T-helper 2 cell treated with Interferon-gamma antibody and Interleukin-4, amounts not matched to agents 5 μg/mL and 100 μg/mL, for 36 hours (primary cell): ENCODE data around the gene FLNB.

Experiments used
- DNase-seq: peaks from one replicate; pipeline ENCODE4 v3.0.0; 2021; ENCODE audit warnings: low spot score
- H3K27ac Mint-ChIP-seq: one replicate; pipeline ENCODE4 v1.8.0; 2021; ENCODE audit warnings: mild to moderate bottlenecking, mixed read lengths
- H3K27me3 Mint-ChIP-seq: one replicate; pipeline ENCODE4 v1.8.0; 2021; ENCODE audit warnings: low read depth, mixed read lengths
- H3K36me3 Mint-ChIP-seq: one replicate; pipeline ENCODE4 v1.8.0; 2021; ENCODE audit warnings: low read depth, mixed read lengths
- H3K4me1 Mint-ChIP-seq: one replicate; pipeline ENCODE4 v1.8.0; 2021; ENCODE audit warnings: low read depth, mixed read lengths
- H3K4me3 Mint-ChIP-seq: one replicate; pipeline ENCODE4 v1.8.0; 2022; ENCODE audit warnings: mild to moderate bottlenecking, moderate library complexity, mixed read lengths
- H3K9me3 Mint-ChIP-seq: one replicate; pipeline ENCODE4 v1.8.0; 2021; ENCODE audit warnings: mixed read lengths

FLNB gene

DNA sequence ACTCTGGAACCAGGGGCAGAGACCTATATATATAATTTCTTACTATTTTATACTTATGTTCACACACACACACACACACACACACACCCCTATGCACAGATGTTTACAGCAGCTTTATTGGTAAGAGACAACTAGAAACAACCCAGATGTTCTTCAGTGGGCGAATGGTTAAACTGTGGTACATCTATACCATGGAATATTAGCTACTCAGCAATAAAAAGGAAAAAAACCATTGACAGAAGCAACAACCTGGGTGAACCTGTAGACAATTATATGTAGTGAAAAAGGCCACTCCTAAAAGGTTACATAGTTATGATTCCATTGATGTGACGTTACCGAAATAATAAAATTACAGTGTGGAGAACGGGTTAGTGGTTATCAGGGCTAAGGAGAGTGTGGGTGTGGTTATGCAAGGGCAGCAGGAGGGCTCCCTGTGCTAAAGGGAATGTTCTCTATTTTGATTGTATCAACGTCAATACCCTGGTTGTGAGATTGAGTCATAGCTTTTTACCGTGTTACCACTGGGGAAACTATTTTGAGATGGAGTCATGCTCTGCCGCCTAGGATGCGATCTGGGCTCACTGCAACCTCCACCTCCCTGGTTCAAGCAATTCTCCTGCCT is 85.5 kb downstream of the FLNB start:
- no peak overlapping the region for H3K4me3 Mint-ChIP-seq
- no peaks in the 10 kb centered on the region for H3K4me1 Mint-ChIP-seq
- no peak for DNase-seq
- H3K27ac Mint-ChIP-seq, result no peak overlapping the region
- no peaks in the 10 kb centered on the region for H3K9me3 Mint-ChIP-seq
- H3K36me3 Mint-ChIP-seq, result peaks cover 15% of the 10 kb centered on the region
- H3K27me3 Mint-ChIP-seq, result no peaks in the 10 kb centered on the region

DNA sequence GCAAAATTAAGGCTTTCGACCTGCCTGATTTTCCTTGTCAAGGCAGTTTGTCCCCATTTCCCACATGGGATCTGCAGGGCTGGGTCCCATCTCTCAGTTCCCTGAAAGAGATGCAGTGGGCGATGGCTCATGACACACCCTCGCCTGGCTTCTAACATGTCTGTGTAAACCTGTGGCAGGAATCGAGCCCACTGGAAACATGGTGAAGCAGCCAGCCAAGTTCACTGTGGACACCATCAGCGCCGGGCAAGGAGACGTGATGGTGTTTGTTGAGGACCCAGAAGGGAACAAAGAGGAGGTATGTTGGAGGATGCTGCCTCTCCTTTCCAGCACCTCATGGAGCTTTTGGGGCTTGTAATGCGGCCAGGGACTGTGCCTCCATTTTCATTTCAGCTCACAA is 86.4 kb downstream of the FLNB start:
- no peaks in the 10 kb centered on the region for H3K27me3 Mint-ChIP-seq
- DNase-seq, result no peak
- H3K4me3 Mint-ChIP-seq, result no peak overlapping the region
- H3K4me1 Mint-ChIP-seq, result no peaks in the 10 kb centered on the region
- no peak overlapping the region for H3K27ac Mint-ChIP-seq
- no peaks in the 10 kb centered on the region for H3K9me3 Mint-ChIP-seq
- H3K36me3 Mint-ChIP-seq, result peaks cover 16% of the 10 kb centered on the region

DNA sequence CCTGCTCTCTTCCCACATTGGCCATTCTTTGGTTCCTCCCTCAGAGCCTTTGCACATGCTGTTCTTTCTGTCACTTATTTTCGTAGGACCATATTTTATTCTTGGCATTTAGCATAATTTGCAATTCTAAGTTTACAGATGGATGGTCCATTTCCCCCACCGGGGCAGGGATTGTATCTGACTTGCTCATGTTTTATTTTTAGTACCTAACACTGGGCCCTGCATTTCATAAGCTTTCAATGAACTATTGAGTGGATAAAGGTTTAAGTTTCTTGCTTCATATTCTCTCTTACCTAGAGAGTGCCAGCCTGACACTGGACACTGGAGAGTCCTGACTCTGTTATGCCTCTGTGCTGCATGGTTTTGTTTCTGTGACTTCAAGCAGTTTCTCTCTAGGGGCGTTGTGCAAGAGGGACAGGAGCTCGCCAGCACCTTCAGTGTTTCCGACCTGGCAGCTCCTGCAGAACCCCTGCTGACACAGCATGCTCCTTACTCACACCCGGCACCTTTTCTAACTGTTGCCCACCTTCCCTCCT is 87.4 kb downstream of the FLNB start:
- Mint-ChIP-seq H3K36me3 (peaks cover 18% of the 10 kb centered on the region), H3K27ac (no peak overlapping the region), H3K9me3 (no peaks in the 10 kb centered on the region), H3K27me3 (no peaks in the 10 kb centered on the region), H3K4me1 (no peaks in the 10 kb centered on the region), H3K4me3 (no peak overlapping the region)
- DNase-seq, result no peak

DNA sequence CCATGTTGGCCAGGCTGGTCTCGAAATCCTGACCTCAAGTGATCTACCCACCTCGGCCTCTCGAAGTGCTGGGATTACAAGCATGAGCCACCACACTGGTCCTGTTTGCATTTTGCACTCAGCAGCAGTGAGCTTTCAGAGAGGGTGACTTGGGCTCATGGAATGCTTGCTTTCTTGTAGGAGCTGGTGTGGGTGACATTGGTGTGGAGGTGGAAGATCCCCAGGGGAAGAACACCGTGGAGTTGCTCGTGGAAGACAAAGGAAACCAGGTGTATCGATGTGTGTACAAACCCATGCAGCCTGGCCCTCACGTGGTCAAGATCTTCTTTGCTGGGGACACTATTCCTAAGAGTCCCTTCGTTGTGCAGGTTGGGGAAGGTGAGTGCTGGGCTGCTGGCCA is 90.3 kb downstream of the FLNB start:
- no peaks in the 10 kb centered on the region for H3K27me3 Mint-ChIP-seq
- H3K9me3 Mint-ChIP-seq, result no peaks in the 10 kb centered on the region
- H3K36me3 Mint-ChIP-seq, result peaks cover 32% of the 10 kb centered on the region
- no peaks in the 10 kb centered on the region for H3K4me1 Mint-ChIP-seq
- no peak overlapping the region for H3K27ac Mint-ChIP-seq
- H3K4me3 Mint-ChIP-seq, result no peak overlapping the region
- DNase-seq, result no peak

DNA sequence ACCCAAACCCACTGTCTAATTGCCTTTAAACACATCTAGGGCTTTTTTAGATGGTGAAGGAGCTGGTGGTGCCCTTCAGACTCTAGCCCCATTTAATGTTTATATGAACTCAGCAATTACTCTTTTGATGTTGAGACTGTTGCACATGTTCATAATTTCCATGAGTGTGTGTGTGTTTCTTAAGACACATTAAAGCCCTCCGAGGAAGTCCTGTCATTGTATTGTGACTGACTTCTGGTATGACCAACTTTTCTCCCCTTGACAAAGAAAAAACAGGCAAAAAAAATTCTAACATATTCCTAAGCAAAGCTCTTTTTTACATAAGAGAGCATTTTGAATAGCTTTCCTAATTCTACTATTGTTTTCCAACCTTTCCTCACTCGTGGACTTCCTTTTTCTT is 91.6 kb downstream of the FLNB start:
- DNase-seq, result no peak
- Mint-ChIP-seq H3K36me3 (peaks cover 32% of the 10 kb centered on the region), H3K4me3 (no peak overlapping the region), H3K9me3 (no peaks in the 10 kb centered on the region), H3K4me1 (no peaks in the 10 kb centered on the region), H3K27ac (no peak overlapping the region), H3K27me3 (no peaks in the 10 kb centered on the region)

DNA sequence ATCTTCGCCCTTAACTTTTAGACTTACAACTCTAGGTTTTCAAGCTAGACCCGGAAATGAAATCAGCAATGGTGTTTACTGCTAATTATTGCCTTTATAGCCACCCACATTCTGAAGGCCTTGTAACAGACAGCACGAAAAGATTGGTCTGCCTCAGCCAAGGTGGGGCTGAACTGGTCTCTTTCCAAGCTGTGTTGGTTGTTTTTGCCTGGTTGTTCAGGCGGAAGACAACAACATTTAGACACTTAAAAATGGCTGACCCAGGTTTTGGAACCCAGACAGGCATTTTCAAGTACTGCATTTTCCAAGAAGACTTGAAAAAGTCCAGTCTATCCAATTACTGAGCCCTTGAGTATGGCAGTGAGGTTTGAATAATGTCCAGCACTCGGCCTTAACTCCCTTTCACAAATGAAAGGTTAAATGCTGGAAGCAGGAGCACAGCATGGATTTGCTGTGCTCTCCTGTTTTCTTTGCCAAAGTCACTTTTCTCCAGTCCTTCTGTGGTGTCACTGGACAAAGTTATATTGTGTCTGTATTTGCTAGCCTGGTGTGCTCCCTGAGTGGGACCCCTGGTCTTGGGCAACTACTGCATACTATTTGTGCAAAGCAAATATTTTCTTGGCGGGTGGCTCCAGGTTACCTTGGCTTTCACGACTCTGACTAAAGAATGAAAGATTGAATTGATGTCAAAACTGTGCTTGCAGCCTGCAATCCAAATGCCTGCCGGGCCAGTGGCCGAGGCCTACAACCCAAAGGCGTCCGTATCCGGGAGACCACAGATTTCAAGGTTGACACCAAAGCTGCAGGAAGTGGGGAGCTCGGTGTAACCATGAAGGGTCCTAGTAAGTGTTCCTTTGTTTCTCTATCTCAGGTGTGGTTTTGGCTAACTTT is 93.5 kb downstream of the FLNB start:
- Mint-ChIP-seq H3K27me3 (no peaks in the 10 kb centered on the region), H3K4me1 (no peaks in the 10 kb centered on the region), H3K4me3 (no peak overlapping the region), H3K9me3 (no peaks in the 10 kb centered on the region), H3K36me3 (peaks cover 33% of the 10 kb centered on the region), H3K27ac (no peak overlapping the region)
- no peak for DNase-seq

DNA sequence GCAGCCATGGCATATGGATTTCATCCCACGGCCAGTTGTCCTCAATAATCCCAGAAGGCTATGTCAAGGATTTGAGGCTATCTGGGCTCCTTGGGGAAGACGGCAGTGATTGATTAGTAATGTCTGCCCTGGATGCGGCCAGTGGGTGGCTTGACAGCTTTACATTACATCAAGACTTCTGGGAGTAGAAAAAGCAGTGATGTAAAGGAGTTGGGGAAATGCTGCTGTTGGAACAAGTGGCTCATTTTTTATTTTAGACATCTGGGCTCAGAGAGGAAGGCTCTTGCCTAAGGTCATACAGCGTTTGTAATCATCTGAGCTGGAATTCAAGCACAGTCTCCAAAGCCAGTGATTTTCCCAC is 94.1 kb downstream of the FLNB start:
- H3K4me3 Mint-ChIP-seq, result no peak overlapping the region
- H3K36me3 Mint-ChIP-seq, result peaks cover 35% of the 10 kb centered on the region
- no peaks in the 10 kb centered on the region for H3K9me3 Mint-ChIP-seq
- H3K27me3 Mint-ChIP-seq, result no peaks in the 10 kb centered on the region
- H3K27ac Mint-ChIP-seq, result no peak overlapping the region
- no peak for DNase-seq
- H3K4me1 Mint-ChIP-seq, result no peaks in the 10 kb centered on the region

DNA sequence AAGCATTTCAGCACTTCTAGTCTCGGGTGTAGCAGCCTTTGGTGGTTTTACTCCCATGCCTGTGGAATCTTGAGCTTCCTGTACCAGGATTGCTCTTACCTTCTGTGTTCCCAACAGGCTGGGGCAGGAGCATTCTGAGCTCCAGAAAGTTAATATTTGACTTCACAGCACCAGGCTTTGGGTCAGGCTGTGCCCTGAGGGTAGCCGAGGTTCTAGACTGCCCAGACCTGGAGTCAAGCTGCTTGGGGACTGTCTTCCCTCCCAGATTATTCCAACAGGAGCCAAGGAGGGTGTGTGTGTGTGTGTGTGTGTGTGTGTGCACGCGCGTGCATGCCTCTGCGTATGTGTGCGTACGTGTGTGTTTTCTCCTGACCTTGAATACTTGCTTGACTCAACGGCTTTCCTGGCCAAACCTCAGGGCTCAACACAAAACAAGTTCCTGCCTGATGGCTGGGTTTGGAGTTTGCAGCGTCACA is 94.8 kb downstream of the FLNB start:
- DNase-seq, result no peak
- Mint-ChIP-seq H3K9me3 (no peaks in the 10 kb centered on the region), H3K4me1 (no peaks in the 10 kb centered on the region), H3K36me3 (peaks cover 34% of the 10 kb centered on the region), H3K27ac (no peak overlapping the region), H3K4me3 (no peak overlapping the region), H3K27me3 (no peaks in the 10 kb centered on the region)

DNA sequence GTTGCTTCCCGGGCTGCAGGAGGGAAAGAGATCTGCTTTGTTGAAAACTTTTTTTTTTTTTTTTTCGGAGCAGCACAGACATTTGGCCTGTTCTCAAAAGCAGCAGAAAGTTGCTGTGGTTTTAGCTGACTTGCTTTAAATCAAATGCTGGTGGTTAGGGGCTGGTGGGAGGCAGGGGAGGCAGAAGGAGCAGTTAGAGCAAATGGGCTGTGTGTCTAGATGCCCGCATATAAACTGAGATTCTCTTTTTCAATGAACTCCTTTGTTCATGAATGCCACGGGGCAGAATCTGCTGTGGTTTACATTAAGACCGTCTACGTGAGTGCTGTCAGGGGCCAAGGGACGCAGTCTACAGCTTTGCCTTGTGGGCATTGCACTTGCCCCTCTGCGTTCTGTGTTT is 95.9 kb downstream of the FLNB start:
- no peak for DNase-seq
- Mint-ChIP-seq H3K9me3 (no peaks in the 10 kb centered on the region), H3K4me3 (no peak overlapping the region), H3K27me3 (no peaks in the 10 kb centered on the region), H3K4me1 (no peaks in the 10 kb centered on the region), H3K36me3 (peaks cover 31% of the 10 kb centered on the region), H3K27ac (no peak overlapping the region)

DNA sequence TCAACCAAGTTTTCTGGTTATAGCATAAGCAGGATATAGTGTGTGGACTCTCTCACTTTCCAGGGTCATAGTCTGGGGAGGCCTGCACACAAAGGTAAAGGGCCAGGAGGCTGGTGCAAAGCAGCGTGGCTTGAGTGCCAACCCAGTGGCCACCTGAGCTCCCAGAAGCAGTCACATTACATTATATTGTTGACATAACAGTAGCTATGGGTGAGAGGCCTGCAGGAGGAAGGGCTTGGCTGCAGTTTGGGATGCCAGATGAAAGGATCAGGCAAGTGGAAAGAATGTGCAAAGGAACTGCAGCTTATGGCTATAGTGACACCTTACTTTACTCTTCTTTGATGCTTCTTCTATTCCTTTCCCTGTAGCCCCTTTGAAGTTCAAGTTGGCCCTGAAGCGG is 96.5 kb downstream of the FLNB start:
- DNase-seq, result no peak
- Mint-ChIP-seq H3K4me3 (no peak overlapping the region), H3K27me3 (no peaks in the 10 kb centered on the region), H3K27ac (no peak overlapping the region), H3K36me3 (peaks cover 34% of the 10 kb centered on the region), H3K4me1 (no peaks in the 10 kb centered on the region), H3K9me3 (no peaks in the 10 kb centered on the region)

DNA sequence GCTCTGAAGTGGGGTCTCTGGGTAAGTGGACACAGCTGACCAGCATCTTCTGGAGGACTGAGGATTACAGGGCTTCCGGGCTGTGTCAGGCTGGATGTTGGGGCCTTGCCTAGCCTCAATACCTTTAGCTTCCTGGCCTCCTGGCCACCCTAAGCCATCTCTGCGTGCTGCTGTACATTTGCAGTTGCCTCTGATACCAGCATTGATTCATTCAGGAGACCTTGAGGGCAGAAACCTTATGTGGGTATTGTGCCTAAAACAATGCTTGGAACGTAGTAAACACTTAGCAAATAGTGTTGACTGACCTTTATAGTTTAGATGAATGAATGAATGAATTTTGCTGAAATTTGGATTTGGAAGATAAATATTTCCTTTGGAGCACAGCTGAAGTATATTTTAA is 97.0 kb downstream of the FLNB start:
- no peak for DNase-seq
- Mint-ChIP-seq H3K27ac (no peak overlapping the region), H3K4me3 (no peak overlapping the region), H3K4me1 (no peaks in the 10 kb centered on the region), H3K9me3 (no peaks in the 10 kb centered on the region), H3K27me3 (no peaks in the 10 kb centered on the region), H3K36me3 (peaks cover 36% of the 10 kb centered on the region)

DNA sequence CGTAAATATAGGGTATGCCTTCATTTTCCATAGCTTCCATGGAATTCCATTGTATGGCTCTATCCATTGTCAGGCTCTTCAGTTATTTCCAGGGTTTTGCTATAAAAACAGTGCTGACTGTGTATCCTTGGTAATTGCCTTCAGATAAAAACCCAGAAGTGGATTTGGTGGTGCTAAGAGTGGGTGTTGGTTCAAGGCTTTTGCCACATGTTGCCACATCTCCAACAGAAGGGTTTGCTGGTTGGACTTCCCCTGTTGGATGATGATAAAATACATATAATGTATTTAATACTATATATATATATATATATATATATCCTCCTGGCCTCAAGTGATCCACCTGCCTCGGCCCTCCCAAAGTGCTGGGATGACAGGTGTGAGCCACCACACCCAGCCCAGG is 97.8 kb downstream of the FLNB start:
- H3K27ac Mint-ChIP-seq, result no peak overlapping the region
- H3K27me3 Mint-ChIP-seq, result no peaks in the 10 kb centered on the region
- peaks cover 38% of the 10 kb centered on the region for H3K36me3 Mint-ChIP-seq
- H3K9me3 Mint-ChIP-seq, result no peaks in the 10 kb centered on the region
- H3K4me3 Mint-ChIP-seq, result no peak overlapping the region
- DNase-seq, result no peak
- H3K4me1 Mint-ChIP-seq, result no peaks in the 10 kb centered on the region

DNA sequence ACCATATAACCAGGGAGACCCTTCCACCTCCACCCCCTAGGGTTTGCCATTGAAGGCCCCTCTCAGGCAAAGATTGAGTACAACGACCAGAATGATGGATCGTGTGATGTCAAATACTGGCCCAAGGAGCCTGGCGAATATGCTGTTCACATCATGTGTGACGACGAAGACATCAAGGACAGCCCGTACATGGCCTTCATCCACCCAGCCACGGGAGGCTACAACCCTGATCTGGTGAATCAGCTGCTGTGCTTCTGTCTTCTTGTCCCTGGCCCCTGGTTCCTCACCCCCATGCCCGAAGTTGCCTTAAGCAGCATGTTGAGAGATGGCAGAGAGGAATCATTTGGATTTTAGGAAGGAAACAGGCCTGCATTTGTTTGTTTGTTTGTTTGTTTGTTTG is 98.4 kb downstream of the FLNB start:
- H3K27ac Mint-ChIP-seq, result no peak overlapping the region
- peaks cover 38% of the 10 kb centered on the region for H3K36me3 Mint-ChIP-seq
- no peak for DNase-seq
- no peaks in the 10 kb centered on the region for H3K27me3 Mint-ChIP-seq
- no peak overlapping the region for H3K4me3 Mint-ChIP-seq
- no peaks in the 10 kb centered on the region for H3K4me1 Mint-ChIP-seq
- H3K9me3 Mint-ChIP-seq, result no peaks in the 10 kb centered on the region

DNA sequence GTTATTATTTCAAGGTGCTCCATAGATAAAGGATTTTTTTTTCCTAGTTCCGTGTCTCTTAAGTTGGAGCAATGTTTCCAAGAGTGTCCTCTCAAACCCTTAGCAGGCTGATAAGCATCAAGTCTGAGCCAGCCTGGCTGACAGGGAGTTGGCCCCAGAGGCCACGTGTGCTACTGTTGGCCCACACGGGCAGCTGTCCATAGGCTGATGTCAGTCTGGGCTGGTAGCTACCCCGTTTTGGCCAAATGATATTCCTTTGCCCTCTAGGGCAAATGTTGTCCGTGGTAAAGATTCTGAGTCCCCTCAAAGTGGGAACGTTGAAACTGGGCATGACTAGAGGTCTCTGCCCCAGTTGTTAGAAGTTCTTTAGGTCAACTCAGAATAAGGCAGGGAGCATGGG is 99.4 kb downstream of the FLNB start:
- H3K36me3 Mint-ChIP-seq, result peaks cover 33% of the 10 kb centered on the region
- no peaks in the 10 kb centered on the region for H3K9me3 Mint-ChIP-seq
- no peaks in the 10 kb centered on the region for H3K27me3 Mint-ChIP-seq
- DNase-seq, result no peak
- no peak overlapping the region for H3K27ac Mint-ChIP-seq
- H3K4me1 Mint-ChIP-seq, result no peaks in the 10 kb centered on the region
- no peak overlapping the region for H3K4me3 Mint-ChIP-seq
